ENCODE measurements around the gene FYN. TPM values are rescaled to one million over a fixed set of nuclear protein-coding genes. Genes with fewer than 3 reads are reported as not detected.

FYN gene
- total and polyA plus RNA-seq, 2 donors from 2014 or later, result 34.5 to 52.4 TPM

DNA sequence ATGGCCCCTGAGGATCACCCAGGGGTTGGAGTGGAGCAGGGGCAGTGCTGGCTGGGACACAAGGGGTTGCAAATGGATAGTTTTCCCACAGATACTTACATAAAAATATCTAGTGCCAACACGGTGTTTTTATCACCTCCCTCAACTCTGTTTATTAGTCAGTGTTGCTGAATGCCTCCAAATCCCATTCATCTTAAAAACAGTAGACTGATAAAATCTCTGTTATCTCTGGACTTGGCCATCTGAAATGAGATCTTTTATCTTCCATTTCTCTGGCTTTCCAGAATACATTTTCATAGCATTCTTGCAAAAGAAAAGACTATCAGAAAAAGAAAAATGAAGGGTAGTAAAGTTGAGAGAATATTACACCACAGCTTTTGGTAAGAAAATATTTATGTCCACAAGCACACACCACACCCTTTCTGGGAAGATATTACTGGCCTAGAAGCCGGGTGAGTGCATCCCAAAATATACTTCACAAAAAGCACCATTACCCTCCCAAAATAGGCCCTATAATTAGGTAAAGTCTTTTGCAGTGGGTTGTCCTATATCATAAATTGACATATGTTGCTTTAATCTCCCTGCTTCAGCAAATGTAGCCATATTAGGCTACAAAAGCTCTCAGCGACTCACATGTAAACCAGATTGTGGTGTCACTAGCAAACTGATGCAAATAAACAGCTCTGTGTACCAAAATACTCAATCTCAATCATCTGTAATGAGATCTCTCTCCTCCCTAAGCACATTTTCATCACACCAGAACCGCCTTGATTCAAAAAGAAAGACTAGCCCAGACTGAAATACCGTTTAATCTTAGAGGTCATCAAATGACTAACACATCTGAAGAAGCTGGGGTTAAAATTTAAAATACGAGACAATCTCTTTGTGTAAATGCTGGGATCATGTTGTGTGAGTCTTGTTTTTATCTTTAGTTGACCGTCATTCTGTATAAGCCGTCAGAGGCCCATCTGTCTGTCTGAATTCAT lies 96.7 kb downstream of the FYN start:
- Histone ChIP-seq H3K27ac (ENCODE audit: low read depth in 2 of 2, low read length in 2 of 2) (no peak overlapping the region), H3K4me1 (ENCODE audit: control insufficient read depth in 2 of 3, insufficient read depth in 2 of 3, low read depth in 1 of 3, low read length in 3 of 3) (peaks cover 0 to 2% (median 0%) of the 10 kb centered on the region in 3 donors), H3K27me3 (ENCODE audit: control insufficient read depth, insufficient read depth, low read length) (no peaks in the 10 kb centered on the region), H3K4me3 (ENCODE audit: low read length in 3 of 3) (no peak overlapping the region), H3K36me3 (ENCODE audit: control insufficient read depth in 2 of 3, insufficient read depth in 3 of 3, low read length in 3 of 3) (no peaks in the 10 kb centered on the region), H3K9ac (ENCODE audit: low read length in 3 of 3) (no peak overlapping the region), H3K9me3 (ENCODE audit: control insufficient read depth in 2 of 3, insufficient read depth in 1 of 3, low read length in 3 of 3) (no peaks in the 10 kb centered on the region)
- FAIRE-seq (no peak), DNase-seq (peak in 1 of 5 donors; percentile 33)
- TF ChIP-seq, protein P1, sequence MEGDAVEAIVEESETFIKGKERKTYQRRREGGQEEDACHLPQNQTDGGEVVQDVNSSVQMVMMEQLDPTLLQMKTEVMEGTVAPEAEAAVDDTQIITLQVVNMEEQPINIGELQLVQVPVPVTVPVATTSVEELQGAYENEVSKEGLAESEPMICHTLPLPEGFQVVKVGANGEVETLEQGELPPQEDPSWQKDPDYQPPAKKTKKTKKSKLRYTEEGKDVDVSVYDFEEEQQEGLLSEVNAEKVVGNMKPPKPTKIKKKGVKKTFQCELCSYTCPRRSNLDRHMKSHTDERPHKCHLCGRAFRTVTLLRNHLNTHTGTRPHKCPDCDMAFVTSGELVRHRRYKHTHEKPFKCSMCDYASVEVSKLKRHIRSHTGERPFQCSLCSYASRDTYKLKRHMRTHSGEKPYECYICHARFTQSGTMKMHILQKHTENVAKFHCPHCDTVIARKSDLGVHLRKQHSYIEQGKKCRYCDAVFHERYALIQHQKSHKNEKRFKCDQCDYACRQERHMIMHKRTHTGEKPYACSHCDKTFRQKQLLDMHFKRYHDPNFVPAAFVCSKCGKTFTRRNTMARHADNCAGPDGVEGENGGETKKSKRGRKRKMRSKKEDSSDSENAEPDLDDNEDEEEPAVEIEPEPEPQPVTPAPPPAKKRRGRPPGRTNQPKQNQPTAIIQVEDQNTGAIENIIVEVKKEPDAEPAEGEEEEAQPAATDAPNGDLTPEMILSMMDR (IDR thresholded peaks at IDR 0.05; ENCODE audit: borderline replicate concordance, extremely low read depth, insufficient read depth), result no peak
- intact Hi-C loops (cut with DNase I), result no loop called here

GRCh38 chr6:111775145-111775922 lies 97.9 kb downstream of the FYN start:
- Histone ChIP-seq H3K27me3 (ENCODE audit: control insufficient read depth, insufficient read depth, low read length) (no peaks in the 10 kb centered on the region), H3K9me3 (ENCODE audit: control insufficient read depth in 2 of 3, insufficient read depth in 1 of 3, low read length in 3 of 3) (no peaks in the 10 kb centered on the region), H3K4me1 (ENCODE audit: control insufficient read depth in 2 of 3, insufficient read depth in 2 of 3, low read depth in 1 of 3, low read length in 3 of 3) (peaks cover 0 to 2% (median 0%) of the 10 kb centered on the region in 3 donors), H3K4me3 (ENCODE audit: low read length in 3 of 3) (no peak overlapping the region), H3K36me3 (ENCODE audit: control insufficient read depth in 2 of 3, insufficient read depth in 3 of 3, low read length in 3 of 3) (no peaks in the 10 kb centered on the region), H3K9ac (ENCODE audit: low read length in 3 of 3) (no peak overlapping the region), H3K27ac (ENCODE audit: low read depth in 2 of 2, low read length in 2 of 2) (no peak overlapping the region)
- DNase-seq, result no peak
- FAIRE-seq, result no peak
- intact Hi-C loops (cut with DNase I), result no loop called here
- TF ChIP-seq, protein P1 (IDR thresholded peaks at IDR 0.05; ENCODE audit: borderline replicate concordance, extremely low read depth, insufficient read depth), result no peak

DNA sequence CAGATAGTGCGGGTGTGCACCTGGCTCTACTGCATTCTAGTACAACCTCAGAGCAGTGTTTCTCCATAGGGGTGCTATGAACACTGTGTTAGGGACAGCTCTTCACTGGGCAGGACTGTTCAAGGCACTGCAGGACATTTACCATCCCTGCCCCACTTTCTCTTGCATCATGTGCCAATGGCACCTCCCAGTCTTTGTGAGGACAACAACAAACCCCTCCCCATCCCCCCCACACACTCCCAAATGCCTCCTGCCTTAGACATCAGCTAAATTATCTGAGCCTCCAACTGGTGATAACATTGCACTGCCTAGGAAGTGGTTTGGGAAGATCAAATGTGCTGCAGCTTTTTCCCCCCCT lies 98.9 kb downstream of the FYN start:
- intact Hi-C loops (cut with DNase I), result no loop called here
- H3K36me3 ChIP-seq (ENCODE audit: control insufficient read depth in 2 of 3, insufficient read depth in 3 of 3, low read length in 3 of 3), result no peaks in the 10 kb centered on the region
- peaks cover 0 to 4% (median 0%) of the 10 kb centered on the region in 3 donors for H3K4me1 ChIP-seq (ENCODE audit: control insufficient read depth in 2 of 3, insufficient read depth in 2 of 3, low read depth in 1 of 3, low read length in 3 of 3)
- no peak overlapping the region for H3K4me3 ChIP-seq (ENCODE audit: low read length in 3 of 3)
- no peak overlapping the region for H3K9ac ChIP-seq (ENCODE audit: low read length in 3 of 3)
- FAIRE-seq (no peak), DNase-seq (no peak)
- H3K9me3 ChIP-seq (ENCODE audit: control insufficient read depth in 2 of 3, insufficient read depth in 1 of 3, low read length in 3 of 3), result no peaks in the 10 kb centered on the region
- H3K27ac ChIP-seq (ENCODE audit: low read depth in 2 of 2, low read length in 2 of 2), result no peak overlapping the region
- H3K27me3 ChIP-seq (ENCODE audit: control insufficient read depth, insufficient read depth, low read length), result no peaks in the 10 kb centered on the region
- TF ChIP-seq, protein P1 (IDR thresholded peaks at IDR 0.05; ENCODE audit: borderline replicate concordance, extremely low read depth, insufficient read depth), result no peak
